Left ventricle myocardium inferior (tissue), 1 donor: ENCODE results near the gene SCGB1C1. TPM values are rescaled to one million over a fixed set of nuclear protein-coding genes. Genes with fewer than 3 reads are reported as not detected.

Experiments
- DNase-seq: peaks from one replicate; pipeline ENCODE4 v3.0.0-alpha.2; 2020
- H3K27ac ChIP-seq: fragments of 200-600 bp; replicated peaks from 2 replicates; pipeline ENCODE4 v1.8.0; 2021
- H3K27me3 ChIP-seq: fragments of 200-600 bp; 2 replicates; pipeline ENCODE4 v1.8.0; 2021; ENCODE audit warnings: low read depth
- H3K36me3 ChIP-seq: fragments of 200-600 bp; 2 replicates; pipeline ENCODE4 v1.8.0; 2021
- H3K4me1 ChIP-seq: fragments of 200-600 bp; 2 replicates; pipeline ENCODE4 v1.8.0; 2021
- H3K4me3 ChIP-seq: fragments of 200-600 bp; 2 replicates; pipeline ENCODE4 v1.8.0; 2021; ENCODE audit warnings: mild to moderate bottlenecking, moderate library complexity
- H3K9me3 ChIP-seq: fragments of 200-600 bp; replicated peaks from 2 replicates; pipeline ENCODE4 v1.8.0; 2021
- CTCF ChIP-seq: fragments of 200-600 bp; IDR thresholded peaks from 2 replicates; pipeline ENCODE4 v1.8.0; 2021; ENCODE audit warnings: antibody characterized with exemption, mild to moderate bottlenecking, borderline replicate concordance
- intact Hi-C: fragments of 100-400 bp; cut with micrococcal nuclease; formaldehyde crosslinking; loops from one replicate; pipeline ENCODE4 v1.11.0; 2022
- total RNA-seq: library from RNA; stranded (reverse); fragmentation: NEBNext Ultra II Directional; extraction: Animal tissue kit (Norgen Biotek cat#: 25700); gene quantifications from one replicate; pipeline ENCODE4 v1.2.1, GENCODE V29; 2021
- donor health status: DM: no; HTN: yes; CAD: no; lungs with severe emphysema.

Gene SCGB1C1
- total RNA-seq, 1 donor from 2014 or later: not detected

- Histone ChIP-seq H3K27ac (peak overlapping the region; percentile 86), H3K27me3 (no peaks in the 10 kb centered on the region), H3K4me1 (peaks cover 47% of the 10 kb centered on the region), H3K36me3 (peaks cover 61% of the 10 kb centered on the region), H3K9me3 (no peaks in the 10 kb centered on the region), H3K4me3 (peak overlapping the region; percentile 15)
- DNase-seq: no peak
- intact Hi-C loops: no loop called here
- no peak for TF ChIP-seq CTCF
These were observed 48.8 kb downstream of the SCGB1C1 start for GRCh38 chr11:241634-242033.

Other genes starting within 250 kb of the SCGB1C1 start
- 24.0 TPM for gene BET1L, start 14.3 kb downstream of the SCGB1C1 start, total RNA-seq
- 46.1 TPM for gene RIC8A, start 14.6 kb downstream of the SCGB1C1 start, total RNA-seq
- 36.4 TPM for gene SIRT3, start 43.3 kb downstream of the SCGB1C1 start, total RNA-seq
- gene PSMD13, start 43.9 kb downstream of the SCGB1C1 start, total RNA-seq: 94.1 TPM
- gene NLRP6, start 85.3 kb downstream of the SCGB1C1 start, total RNA-seq: not detected
- 7.2 TPM for gene PGGHG, start 96.0 kb downstream of the SCGB1C1 start, total RNA-seq
- gene IFITM5, start 106.4 kb downstream of the SCGB1C1 start, total RNA-seq: not detected
- 160 TPM for gene IFITM2, start 114.7 kb downstream of the SCGB1C1 start, total RNA-seq
- 83.5 TPM for gene IFITM1, start 121.0 kb downstream of the SCGB1C1 start, total RNA-seq
- gene IFITM3, start 127.8 kb downstream of the SCGB1C1 start, total RNA-seq: 259 TPM
- 1.5 TPM for gene B4GALNT4, start 176.4 kb downstream of the SCGB1C1 start, total RNA-seq
- gene PKP3, start 201.1 kb downstream of the SCGB1C1 start, total RNA-seq: 0.52 TPM
- gene SIGIRR, start 221.9 kb downstream of the SCGB1C1 start, total RNA-seq: 34.9 TPM
- 0.11 TPM for gene ANO9, start 248.9 kb downstream of the SCGB1C1 start, total RNA-seq